Measurements from ENCODE around the gene MARCO. TPM values are rescaled to one million over a fixed set of nuclear protein-coding genes. Genes with fewer than 3 reads are reported as not detected.
A peak's percentile ranks its signal among the peaks of the same experiment; 100 is the strongest.

Gene MARCO
- total RNA-seq, 1 donor from 2014 or later = not detected

GRCh38 chr2:118918017-118918416 is 24.0 kb upstream of the MARCO start:
- Histone ChIP-seq H3K27me3 (ENCODE audit: insufficient read depth, low read length) (no peaks in the 10 kb centered on the region), H3K4me2 (ENCODE audit: low read length) (no peak overlapping the region), H3K4me3 (ENCODE audit: insufficient read depth, low read depth, low read length) (no peak overlapping the region), H3K4me1 (ENCODE audit: insufficient read depth, low read length) (no peaks in the 10 kb centered on the region), H3K79me2 (ENCODE audit: insufficient read depth, low read length) (no peaks in the 10 kb centered on the region), H3K36me3 (ENCODE audit: insufficient read depth, low read length) (no peaks in the 10 kb centered on the region), H3K27ac (ENCODE audit: low read depth, low read length) (no peak overlapping the region), H2AFZ (ENCODE audit: low read depth, low read length) (no peak overlapping the region), H3K9me3 (ENCODE audit: insufficient read depth, low read depth, low read length) (no peaks in the 10 kb centered on the region), H4K20me1 (ENCODE audit: insufficient read depth, low read length) (no peaks in the 10 kb centered on the region), H3K9ac (ENCODE audit: low read length) (no peak overlapping the region)
- no peak for FAIRE-seq
- Mint-ChIP-seq H3K4me1 (ENCODE audit: low read depth, unreplicated experiment) (peaks cover 27% of the 10 kb centered on the region), H3K36me3 (ENCODE audit: low read depth, unreplicated experiment) (no peaks in the 10 kb centered on the region), H3K4me3 (ENCODE audit: unreplicated experiment) (no peak overlapping the region), H3K9me3 (ENCODE audit: unreplicated experiment) (no peaks in the 10 kb centered on the region), H3K27ac (ENCODE audit: unreplicated experiment) (no peak overlapping the region), H3K27me3 (ENCODE audit: low read depth, unreplicated experiment) (peaks cover 20% of the 10 kb centered on the region)
- DNase-seq (ENCODE audit: low read depth) = no peak
- TF ChIP-seq CTCF (IDR thresholded peaks at IDR 0.05; ENCODE audit: insufficient read depth, low read depth, low read length) (no peak), EZH2 (IDR thresholded peaks at IDR 0.05; ENCODE audit: insufficient read depth, low read length) (no peak)

GRCh38 chr2:118921646-118922045 is 20.3 kb upstream of the MARCO start:
- FAIRE-seq = no peak
- Histone ChIP-seq H3K9me3 (ENCODE audit: insufficient read depth, low read depth, low read length) (no peaks in the 10 kb centered on the region), H3K27me3 (ENCODE audit: insufficient read depth, low read length) (no peaks in the 10 kb centered on the region), H3K27ac (ENCODE audit: low read depth, low read length) (no peak overlapping the region), H4K20me1 (ENCODE audit: insufficient read depth, low read length) (no peaks in the 10 kb centered on the region), H3K4me2 (ENCODE audit: low read length) (no peak overlapping the region), H3K36me3 (ENCODE audit: insufficient read depth, low read length) (no peaks in the 10 kb centered on the region), H3K4me3 (ENCODE audit: insufficient read depth, low read depth, low read length) (no peak overlapping the region), H3K79me2 (ENCODE audit: insufficient read depth, low read length) (no peaks in the 10 kb centered on the region), H2AFZ (ENCODE audit: low read depth, low read length) (no peak overlapping the region), H3K9ac (ENCODE audit: low read length) (no peak overlapping the region), H3K4me1 (ENCODE audit: insufficient read depth, low read length) (no peaks in the 10 kb centered on the region)
- H3K4me3 Mint-ChIP-seq (ENCODE audit: unreplicated experiment) = no peak overlapping the region
- TF ChIP-seq EZH2 (IDR thresholded peaks at IDR 0.05; ENCODE audit: insufficient read depth, low read length) (no peak), CTCF (IDR thresholded peaks at IDR 0.05; ENCODE audit: insufficient read depth, low read depth, low read length) (no peak)
- H3K36me3 Mint-ChIP-seq (ENCODE audit: low read depth, unreplicated experiment) = no peaks in the 10 kb centered on the region
- H3K4me1 Mint-ChIP-seq (ENCODE audit: low read depth, unreplicated experiment) = peaks cover 28% of the 10 kb centered on the region
- H3K9me3 Mint-ChIP-seq (ENCODE audit: unreplicated experiment) = no peaks in the 10 kb centered on the region
- no peak for DNase-seq (ENCODE audit: low read depth)
- H3K27me3 Mint-ChIP-seq (ENCODE audit: low read depth, unreplicated experiment) = peaks cover 22% of the 10 kb centered on the region
- no peak overlapping the region for H3K27ac Mint-ChIP-seq (ENCODE audit: unreplicated experiment)

- no peak for TF ChIP-seq CTCF (IDR thresholded peaks at IDR 0.05; ENCODE audit: insufficient read depth, low read depth, low read length)
- TF ChIP-seq EZH2 (IDR thresholded peaks at IDR 0.05; ENCODE audit: insufficient read depth, low read length) = no peak
- H3K4me2 ChIP-seq (ENCODE audit: low read length) = no peak overlapping the region
- H3K27ac Mint-ChIP-seq (ENCODE audit: unreplicated experiment) = peak overlapping the region; percentile 4
- no peak overlapping the region for H2AFZ ChIP-seq (ENCODE audit: low read depth, low read length)
- FAIRE-seq (no peak), DNase-seq (ENCODE audit: low read depth) (no peak)
- H3K36me3 Mint-ChIP-seq (ENCODE audit: low read depth, unreplicated experiment) = no peaks in the 10 kb centered on the region
- H3K4me3 Mint-ChIP-seq (ENCODE audit: unreplicated experiment) = no peak overlapping the region
- no peak overlapping the region for H3K4me3 ChIP-seq (ENCODE audit: insufficient read depth, low read depth, low read length)
- no peaks in the 10 kb centered on the region for H3K9me3 ChIP-seq (ENCODE audit: insufficient read depth, low read depth, low read length)
- no peaks in the 10 kb centered on the region for H3K79me2 ChIP-seq (ENCODE audit: insufficient read depth, low read length)
- no peaks in the 10 kb centered on the region for H4K20me1 ChIP-seq (ENCODE audit: insufficient read depth, low read length)
- H3K4me1 ChIP-seq (ENCODE audit: insufficient read depth, low read length) = no peaks in the 10 kb centered on the region
- no peak overlapping the region for H3K27ac ChIP-seq (ENCODE audit: low read depth, low read length)
- peaks cover 28% of the 10 kb centered on the region for H3K4me1 Mint-ChIP-seq (ENCODE audit: low read depth, unreplicated experiment)
- H3K27me3 Mint-ChIP-seq (ENCODE audit: low read depth, unreplicated experiment) = peaks cover 28% of the 10 kb centered on the region
- no peak overlapping the region for H3K9ac ChIP-seq (ENCODE audit: low read length)
- no peaks in the 10 kb centered on the region for H3K36me3 ChIP-seq (ENCODE audit: insufficient read depth, low read length)
- no peaks in the 10 kb centered on the region for H3K27me3 ChIP-seq (ENCODE audit: insufficient read depth, low read length)
- no peaks in the 10 kb centered on the region for H3K9me3 Mint-ChIP-seq (ENCODE audit: unreplicated experiment)
These were observed 19.7 kb upstream of the MARCO start for GRCh38 chr2:118922254-118922653.

All from astrocyte (in vitro differentiated cells and primary cell).